HepG2 (cell line): Measurements from ENCODE around the gene HSPB6. TPM values are rescaled to one million over a fixed set of nuclear protein-coding genes. Genes with fewer than 3 reads are reported as not detected.

ENCODE experiments used
- ATAC-seq: fragments of 200-7000 bp; cut with Tn5 transposase; 3 replicates; pipeline ENCODE4 v1.9.1; 2020; ENCODE audit warnings: mild to moderate bottlenecking, moderate library complexity
- BruUV-seq: library from RNA; stranded (reverse); fragments of 400-500 nt; replicated peaks from 2 replicates; lab custom pipeline; 2021; lab: Mats Ljungman, UMichigan
- CTCF ChIA-PET: fragments of 300-600 bp; formaldehyde crosslinking; extraction: SDS; loops from one replicate; lab custom pipeline; 2021; ENCODE audit warnings: low total read pairs, inconsistent platforms, low intra/inter-chr PET ratio; lab: Yijun Ruan, JAX
- POLR2A ChIA-PET: fragments of 350-600 bp; sonication (Branson Sonifier 250); formaldehyde crosslinking; loops from one replicate; lab custom pipeline; 2020; ENCODE audit warnings: antibody characterized with exemption, inconsistent platforms; lab: Yijun Ruan, JAX
- DNase-seq: peaks from one replicate; pipeline ENCODE4 v3.0.0-alpha.2; 2015; ENCODE audit warnings: low spot score
- FAIRE-seq: peaks from 3 replicates; lab custom pipeline; 2011; peaks lifted over from hg19 to GRCh38; lab: Jason Lieb, UNC
- H2AFZ ChIP-seq: one replicate; pipeline ENCODE4 v1.6.1; 2011; ENCODE audit warnings: low read length, inconsistent platforms
- H3K27ac ChIP-seq: fragments of 300-600 bp; 3 replicates; pipeline ENCODE4 v1.8.0; 2011; ENCODE audit warnings: mixed run types, mild to moderate bottlenecking, mixed read lengths, low read length, inconsistent platforms; ENCODE audit not compliant: insufficient read depth; ENCODE audit errors: extremely low read length
- H3K27me3 ChIP-seq, 2 experiments: fragments of 200-600 bp in 1 of 2; 2 replicates in 1 of 2; 3 replicates in 1 of 2; pipeline versions ENCODE4 v1.6.0 to v1.8.0; 2011; ENCODE audit warnings: low read length in 2 of 2, mild to moderate bottlenecking in 2 of 2, moderate library complexity in 2 of 2, inconsistent platforms in 1 of 2; ENCODE audit not compliant: insufficient read depth in 2 of 2, control insufficient read depth in 1 of 2
- H3K36me3 ChIP-seq, 2 experiments: fragments of 200-600 bp in 1 of 2; replicated peaks in 1 of 2; 2 replicates in 1 of 2; 3 replicates in 1 of 2; pipeline versions ENCODE4 v1.5.1 to v1.8.0; 2011; ENCODE audit warnings: low read length in 2 of 2, inconsistent platforms in 1 of 2; ENCODE audit not compliant: insufficient read depth in 2 of 2, control insufficient read depth in 1 of 2
- H3K4me1 ChIP-seq: 2 replicates; pipeline ENCODE4 v1.5.1; 2012; ENCODE audit warnings: low read length, inconsistent platforms; ENCODE audit not compliant: insufficient read depth
- H3K4me2 ChIP-seq: 2 replicates; pipeline ENCODE4 v1.6.0; 2011; ENCODE audit warnings: low read depth, low read length, inconsistent platforms
- H3K4me3 ChIP-seq, 3 experiments: fragments of 200-600 bp in 1 of 3; sonication (generic), shearing (Covaris generic) in 1 of 3; replicated peaks in 1 of 3; 2 replicates each; pipeline ENCODE4 v1.5.1; 2011 to 2016; ENCODE audit warnings: low read length in 3 of 3, inconsistent platforms in 2 of 3, low read depth in 2 of 3, mild to moderate bottlenecking in 2 of 3, control low read depth in 1 of 3, mixed read lengths in 1 of 3; ENCODE audit not compliant: insufficient read depth in 1 of 3
- H3K79me2 ChIP-seq: one replicate; pipeline ENCODE4 v1.6.1; 2011; ENCODE audit warnings: low read length, inconsistent platforms; ENCODE audit not compliant: insufficient read depth
- H3K9ac ChIP-seq: 2 replicates; pipeline ENCODE4 v1.6.0; 2011; ENCODE audit warnings: mild to moderate bottlenecking, low read depth, low read length, inconsistent platforms; ENCODE audit not compliant: insufficient read depth
- H3K9me3 ChIP-seq: 2 replicates; pipeline ENCODE4 v1.5.1; 2012; ENCODE audit warnings: mild to moderate bottlenecking, low read length
- H4K20me1 ChIP-seq: 2 replicates; pipeline ENCODE4 v1.6.0; 2011; ENCODE audit warnings: inconsistent platforms, mild to moderate bottlenecking, low read length, moderate library complexity; ENCODE audit not compliant: insufficient read depth
- EED ChIP-seq: sonication (generic); formaldehyde crosslinking; IDR thresholded peaks from 2 replicates; pipeline ENCODE4 v1.5.0; 2020; ENCODE audit warnings: mild to moderate bottlenecking, missing genetic modification reagents
- GMEB2 ChIP-seq: IDR thresholded peaks from 2 replicates; pipeline ENCODE4 v1.6.1; 2016; ENCODE audit warnings: missing biosample characterization, missing genetic modification reagents, low read depth
- IRF2 ChIP-seq: IDR thresholded peaks from 2 replicates; pipeline ENCODE4 v1.6.1; 2018; ENCODE audit warnings: missing genetic modification reagents, missing compliant biosample characterization
- MXD4 ChIP-seq: IDR thresholded peaks from 2 replicates; pipeline ENCODE4 v1.6.1; 2016; ENCODE audit warnings: mild to moderate bottlenecking, missing biosample characterization, missing genetic modification reagents
- PHF20 ChIP-seq: sonication (generic); formaldehyde crosslinking; IDR thresholded peaks from 2 replicates; pipeline ENCODE4 v1.5.0; 2020; ENCODE audit warnings: mild to moderate bottlenecking, missing genetic modification reagents
- PRDM10 ChIP-seq: sonication (generic); formaldehyde crosslinking; IDR thresholded peaks from 2 replicates; pipeline ENCODE4 v1.4.0; 2020; ENCODE audit warnings: low read depth, missing genetic modification reagents
- SKI ChIP-seq: fragments of 450-650 bp; IDR thresholded peaks from one replicate; pipeline ENCODE4 v1.6.1; 2018; ENCODE audit warnings: mild to moderate bottlenecking; ENCODE audit not compliant: partially characterized antibody
- SP1 ChIP-seq, 2 experiments: fragments of 450-650 bp in 1 of 2; sonication (generic) in 1 of 2; formaldehyde crosslinking in 1 of 2; IDR thresholded peaks; 2 replicates each; pipeline versions ENCODE4 v1.4.0 to v1.6.1; 2016 to 2020; ENCODE audit warnings: missing genetic modification reagents in 1 of 2
- TCF7L2 ChIP-seq: IDR thresholded peaks from 2 replicates; pipeline ENCODE4 v1.6.1; 2011; ENCODE audit warnings: mild to moderate bottlenecking, low read depth, low read length, moderate library complexity
- ZBTB25 ChIP-seq: IDR thresholded peaks from 2 replicates; pipeline ENCODE4 v1.6.1; 2018; ENCODE audit warnings: missing genetic modification reagents
- ZFP36L2 ChIP-seq: sonication (generic); formaldehyde crosslinking; IDR thresholded peaks from 2 replicates; pipeline ENCODE4 v1.4.0; 2020; ENCODE audit warnings: missing genetic modification reagents
- ZFP90 ChIP-seq: sonication (generic); formaldehyde crosslinking; IDR thresholded peaks from 2 replicates; pipeline ENCODE4 v1.8.0; 2022; ENCODE audit warnings: missing genetic modification reagents, mild to moderate bottlenecking, inconsistent platforms, borderline replicate concordance
- ZNF281 ChIP-seq: sonication (generic); formaldehyde crosslinking; IDR thresholded peaks from 2 replicates; pipeline ENCODE4 v1.4.0; 2020; ENCODE audit warnings: missing genetic modification reagents, borderline replicate concordance
- WGBS: methylation state at CpG from one replicate; pipeline ENCODE4 v1.1.6; 2017; ENCODE audit warnings: low lambda C conversion rate; 5-methylcytosine and 5-hydroxymethylcytosine counted together
- in situ Hi-C: cut with HindIII; loops from 2 replicates; pipeline ENCODE4 v1.10.0; 2017; ENCODE audit warnings: low pct_unique_long_range_greater_than_20kb; ENCODE audit not compliant: extremely low pct_ligation_motif_present
- intact Hi-C: fragments of 100-400 bp; cut with micrococcal nuclease; formaldehyde crosslinking; loops from one replicate; pipeline ENCODE4 v1.10.0; 2022; ENCODE audit not compliant: unreplicated experiment
- polyA plus RNA-seq, 8 experiments: library from polyadenylated mRNA; depleted of rRNA in 3 of 8; stranded (reverse) in 7 of 8; unstranded in 1 of 8; fragments of >200 nt; fragmentation: Illumina TruSeq in 4 of 8; extraction: Trizol in 4 of 8; gene quantifications; 2 replicates each; pipeline versions ENCODE4 v1.2.1 to v1.2.3, GENCODE V29; 2011 to 2016; ENCODE audit warnings: low read depth in 4 of 8, missing spikeins in 1 of 8, mixed read lengths in 1 of 8; ENCODE audit not compliant: insufficient read depth in 1 of 8
- total RNA-seq, 5 experiments: library from RNA; depleted of rRNA; stranded (reverse); fragments of >200 nt; fragmentation: Illumina TruSeq; extraction: Trizol; gene quantifications; 2 replicates each; pipeline ENCODE4 v1.2.3, GENCODE V29; 2016; ENCODE audit warnings: low read depth in 1 of 5

The HSPB6 gene
- total and polyA plus RNA-seq, 2 of the 13 experiments (the other 11 are each of a cell fraction or from before 2014, with no cell fraction given): 0.18 TPM; not detected in 1

GRCh38 chr19:35717665-35718344, 39.0 kb downstream of the HSPB6 start, which contains the start of gene KMT2B:
Gene KMT2B, plus strand, starts transcription at chr19:35718003. Its CDS starts 16 bp downstream, at chr19:35718019.
- in situ Hi-C loops (loop anchor here (5.0 kb wide), 1 partner anchor 171 kb away; the partner anchor contains the start of gene TMEM147), intact Hi-C loops (loop anchor here (1.0 to 2.0 kb wide), 2 partner anchors 23 to 169 kb away; no protein-coding TSS in a partner anchor)
- Histone ChIP-seq H3K27me3 (no peaks in the 10 kb centered on the region), H3K36me3 (peaks cover 10 to 23% of the 10 kb centered on the region in 2 experiments), H3K9me3 (no peaks in the 10 kb centered on the region), H3K27ac (peak within 1 kb of the TSS; percentile 78), H3K79me2 (peaks cover 21% of the 10 kb centered on the region), H4K20me1 (peaks cover 8% of the 10 kb centered on the region), H3K9ac (peak within 1 kb of the TSS; percentile 88), H2AFZ (peak within 1 kb of the TSS; percentile 12), H3K4me3 (peak within 1 kb of the TSS; percentile 93 to 99 (median 97)), H3K4me2 (peak within 1 kb of the TSS; percentile 96), H3K4me1 (peaks cover 34% of the 10 kb centered on the region)
- ATAC-seq: no peak
- ChIA-PET POLR2A (interaction anchor here (2.0 to 4.6 kb wide), 3 partner anchors 21 to 30 kb away, joined by 11 to 69 read pairs (median 19); partner anchors contain the start of genes LIN37, PSENEN and U2AF1L4), CTCF (interaction anchor here (1.2 to 7.0 kb wide), 6 partner anchors 16 to 214 kb away, joined by 3 to 201 read pairs (median 8); no protein-coding TSS in a partner anchor)
- DNase-seq: no peak
- no TSS peak for BruUV-seq
- WGBS: 2% methylated on average over 10 of the region's 109 CpGs
- no peak for FAIRE-seq
- TF ChIP-seq ZBTB25 (CRISPR knock-in tag): peak; percentile 47; the same call in 1 of the 2 replicates
- no peak for TF ChIP-seq EED
- 0 out of 2 replicates have a peak, but pooled peaks have one; percentile 12 for TF ChIP-seq MXD4 (CRISPR knock-in tag)
- no peak for TF ChIP-seq TCF7L2
- TF ChIP-seq ZFP90: no peak
- no peak for TF ChIP-seq SP1 (IDR thresholded peaks at IDR 0.05)
- peak; percentile 23; the same call in 1 of the 2 replicates for TF ChIP-seq SP1 (CRISPR knock-in tag; IDR thresholded peaks at IDR 0.05)
- TF ChIP-seq ZFP36L2 (CRISPR knock-in tag): no peak
- 0 out of 2 replicates have a peak, but pooled peaks have one; percentile 1 for TF ChIP-seq IRF2
- TF ChIP-seq PHF20 (CRISPR knock-in tag): 0 out of 2 replicates have a peak, but pooled peaks have one; percentile 21
- TF ChIP-seq GMEB2 (CRISPR knock-in tag): peak; percentile 31
- peak; percentile 62; the same call in 1 of the 2 replicates for TF ChIP-seq ZNF281
- peak; percentile 9 for TF ChIP-seq SKI
- no peak for TF ChIP-seq PRDM10 (CRISPR knock-in tag)
